Activated CD8-positive, alpha-beta memory T cell treated with anti-CD3 and anti-CD28 coated beads, Interleukin-2, amount 50 U/mL, for 1 hour (primary cell): ENCODE results near the gene CAND2.

Experiments used
- DNase-seq: peaks from one replicate; pipeline ENCODE4 v3.0.0-alpha.2; 2020; ENCODE audit errors: extremely low read depth

Gene CAND2

GRCh38 chr3:12796171-12797123, at the start of gene CAND2:
TSS of gene CAND2 (plus strand) at chr3:12796680. CDS start at chr3:12796721, 41 bp downstream.
- no peak for DNase-seq

- no peak for DNase-seq
Observed at GRCh38 chr3:12748477-12748876, 48.0 kb upstream of the CAND2 start.

- DNase-seq, result no peak
Observed at GRCh38 chr3:12750223-12750622, 46.3 kb upstream of the CAND2 start.

GRCh38 chr3:12750658-12751071, 45.8 kb upstream of the CAND2 start:
- no peak for DNase-seq

- no peak for DNase-seq
Observed at GRCh38 chr3:12751571-12751970, 44.9 kb upstream of the CAND2 start.

- DNase-seq, result no peak
Observed at GRCh38 chr3:12752102-12752501, 44.4 kb upstream of the CAND2 start.

GRCh38 chr3:12752809-12753208, 43.7 kb upstream of the CAND2 start:
- DNase-seq, result no peak

GRCh38 chr3:12753275-12754028, 43.0 kb upstream of the CAND2 start:
- DNase-seq, result no peak

GRCh38 chr3:12754313-12754712, 42.2 kb upstream of the CAND2 start:
- DNase-seq, result no peak

- DNase-seq, result no peak
Observed at GRCh38 chr3:12755754-12756153, 40.7 kb upstream of the CAND2 start.

- no peak for DNase-seq
Observed at GRCh38 chr3:12756175-12756574, 40.3 kb upstream of the CAND2 start.

- no peak for DNase-seq
Observed at GRCh38 chr3:12756635-12757034, 39.8 kb upstream of the CAND2 start.

GRCh38 chr3:12758025-12758781, 38.3 kb upstream of the CAND2 start:
- DNase-seq, result no peak

GRCh38 chr3:12759097-12759679, 37.3 kb upstream of the CAND2 start, which contains the start of gene TMEM40:
TSS of gene TMEM40 (minus strand) at chr3:12759259. CDS start at chr3:12749832, 9,427 bp downstream.
- no peak for DNase-seq

GRCh38 chr3:12759693-12760565, 36.6 kb upstream of the CAND2 start:
- DNase-seq, result no peak

- no peak for DNase-seq
Observed at GRCh38 chr3:12764171-12764776, 32.2 kb upstream of the CAND2 start.

GRCh38 chr3:12766541-12766940, 29.9 kb upstream of the CAND2 start:
- DNase-seq, result no peak

- DNase-seq, result no peak
Observed at GRCh38 chr3:12768579-12769527, 27.6 kb upstream of the CAND2 start.

GRCh38 chr3:12769761-12770160, 26.7 kb upstream of the CAND2 start:
- DNase-seq, result no peak
